ENCODE measurements around the gene NCOA1.

- TF ChIP-seq, protein P1, sequence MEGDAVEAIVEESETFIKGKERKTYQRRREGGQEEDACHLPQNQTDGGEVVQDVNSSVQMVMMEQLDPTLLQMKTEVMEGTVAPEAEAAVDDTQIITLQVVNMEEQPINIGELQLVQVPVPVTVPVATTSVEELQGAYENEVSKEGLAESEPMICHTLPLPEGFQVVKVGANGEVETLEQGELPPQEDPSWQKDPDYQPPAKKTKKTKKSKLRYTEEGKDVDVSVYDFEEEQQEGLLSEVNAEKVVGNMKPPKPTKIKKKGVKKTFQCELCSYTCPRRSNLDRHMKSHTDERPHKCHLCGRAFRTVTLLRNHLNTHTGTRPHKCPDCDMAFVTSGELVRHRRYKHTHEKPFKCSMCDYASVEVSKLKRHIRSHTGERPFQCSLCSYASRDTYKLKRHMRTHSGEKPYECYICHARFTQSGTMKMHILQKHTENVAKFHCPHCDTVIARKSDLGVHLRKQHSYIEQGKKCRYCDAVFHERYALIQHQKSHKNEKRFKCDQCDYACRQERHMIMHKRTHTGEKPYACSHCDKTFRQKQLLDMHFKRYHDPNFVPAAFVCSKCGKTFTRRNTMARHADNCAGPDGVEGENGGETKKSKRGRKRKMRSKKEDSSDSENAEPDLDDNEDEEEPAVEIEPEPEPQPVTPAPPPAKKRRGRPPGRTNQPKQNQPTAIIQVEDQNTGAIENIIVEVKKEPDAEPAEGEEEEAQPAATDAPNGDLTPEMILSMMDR (IDR thresholded peaks at IDR 0.05) = no peak
- TF ChIP-seq POLR2A (IDR thresholded peaks at IDR 0.05) = no peak
Observed at GRCh38 chr2:24717263-24717951, 226.4 kb downstream of the NCOA1 start.
